LNCaP clone FGC (cell line): ENCODE measurements around the gene CMPK2.

Source experiments
- DNase-seq: peaks from one replicate; pipeline ENCODE4 v3.0.0-alpha.2; 2011; ENCODE audit warnings: low read depth
- H3K4me3 ChIP-seq: 2 replicates; pipeline ENCODE4 v1.5.1; 2011; ENCODE audit warnings: mild to moderate bottlenecking, low read depth, low read length, control low read depth
- TF ChIP-seq, protein P1 (sequence below): IDR thresholded peaks from 2 replicates; pipeline ENCODE4 v1.5.1; 2012; ENCODE audit warnings: mild to moderate bottlenecking; ENCODE audit not compliant: control insufficient read depth, insufficient read depth; ENCODE audit errors: extremely low read depth

Gene CMPK2

DNA sequence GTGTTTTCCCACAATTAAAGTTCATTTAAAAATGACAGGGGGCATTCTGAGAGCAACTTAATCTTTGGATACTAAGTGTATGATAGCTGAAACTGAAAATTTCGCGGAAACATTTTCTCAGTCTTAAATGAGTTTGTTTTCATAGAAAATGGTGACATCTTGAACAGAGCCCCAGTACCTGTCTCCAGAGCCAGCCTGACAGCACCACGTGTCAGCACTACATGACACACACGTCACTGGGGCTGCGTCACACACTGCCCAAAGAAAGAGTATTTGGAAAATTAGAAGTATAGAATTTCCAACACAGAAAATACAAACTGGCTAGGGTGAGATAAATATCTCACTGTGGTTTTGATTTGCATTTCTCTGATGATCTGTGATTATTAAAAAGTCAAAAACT, 50.8 kb downstream of the CMPK2 start:
- TF ChIP-seq, protein P1, sequence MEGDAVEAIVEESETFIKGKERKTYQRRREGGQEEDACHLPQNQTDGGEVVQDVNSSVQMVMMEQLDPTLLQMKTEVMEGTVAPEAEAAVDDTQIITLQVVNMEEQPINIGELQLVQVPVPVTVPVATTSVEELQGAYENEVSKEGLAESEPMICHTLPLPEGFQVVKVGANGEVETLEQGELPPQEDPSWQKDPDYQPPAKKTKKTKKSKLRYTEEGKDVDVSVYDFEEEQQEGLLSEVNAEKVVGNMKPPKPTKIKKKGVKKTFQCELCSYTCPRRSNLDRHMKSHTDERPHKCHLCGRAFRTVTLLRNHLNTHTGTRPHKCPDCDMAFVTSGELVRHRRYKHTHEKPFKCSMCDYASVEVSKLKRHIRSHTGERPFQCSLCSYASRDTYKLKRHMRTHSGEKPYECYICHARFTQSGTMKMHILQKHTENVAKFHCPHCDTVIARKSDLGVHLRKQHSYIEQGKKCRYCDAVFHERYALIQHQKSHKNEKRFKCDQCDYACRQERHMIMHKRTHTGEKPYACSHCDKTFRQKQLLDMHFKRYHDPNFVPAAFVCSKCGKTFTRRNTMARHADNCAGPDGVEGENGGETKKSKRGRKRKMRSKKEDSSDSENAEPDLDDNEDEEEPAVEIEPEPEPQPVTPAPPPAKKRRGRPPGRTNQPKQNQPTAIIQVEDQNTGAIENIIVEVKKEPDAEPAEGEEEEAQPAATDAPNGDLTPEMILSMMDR, result no peak
- H3K4me3 ChIP-seq, result no peak overlapping the region
- no peak for DNase-seq

DNA sequence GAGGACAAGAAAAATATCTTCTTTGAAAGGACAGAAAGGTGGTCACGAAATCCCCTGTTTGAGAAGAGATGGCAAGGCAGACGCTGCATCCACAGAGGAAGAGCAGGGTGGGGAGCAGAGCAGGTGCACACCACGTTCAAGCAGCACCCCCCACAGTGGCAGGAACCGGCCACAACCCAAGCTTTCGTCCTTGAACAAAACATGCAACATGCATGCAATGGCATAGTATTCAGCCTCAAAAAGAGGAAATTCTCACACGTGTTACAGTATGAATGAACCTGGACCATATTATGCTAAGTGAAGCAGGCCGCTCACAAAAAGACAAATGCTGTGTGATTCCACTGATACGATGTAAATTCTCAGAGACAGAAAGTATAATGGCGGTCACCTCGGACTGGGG, 51.4 kb downstream of the CMPK2 start:
- DNase-seq, result no peak
- no peak overlapping the region for H3K4me3 ChIP-seq
- TF ChIP-seq, protein P1, result no peak

DNA sequence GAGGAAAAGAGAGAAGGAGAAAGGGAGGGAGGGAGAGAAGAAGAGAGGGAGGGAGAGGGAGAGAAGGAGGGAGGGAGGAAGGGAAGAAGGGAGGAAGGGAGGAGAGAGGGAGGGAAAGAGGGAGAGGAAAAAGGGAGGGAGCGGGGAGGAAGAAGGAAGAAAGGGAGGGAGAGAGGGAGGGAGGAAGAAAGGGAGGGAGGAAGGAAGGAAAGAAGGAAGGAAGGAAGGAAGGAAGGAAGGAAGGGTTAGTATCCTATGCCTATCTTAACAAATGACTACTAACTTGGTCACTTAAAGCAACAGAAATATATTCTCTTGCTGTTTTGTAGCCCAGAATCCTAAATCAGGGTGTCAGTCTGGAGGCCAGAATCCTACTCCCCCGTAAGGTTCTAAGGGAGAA, 52.1 kb downstream of the CMPK2 start:
- TF ChIP-seq, protein P1, result no peak
- H3K4me3 ChIP-seq, result no peak overlapping the region
- no peak for DNase-seq

DNA sequence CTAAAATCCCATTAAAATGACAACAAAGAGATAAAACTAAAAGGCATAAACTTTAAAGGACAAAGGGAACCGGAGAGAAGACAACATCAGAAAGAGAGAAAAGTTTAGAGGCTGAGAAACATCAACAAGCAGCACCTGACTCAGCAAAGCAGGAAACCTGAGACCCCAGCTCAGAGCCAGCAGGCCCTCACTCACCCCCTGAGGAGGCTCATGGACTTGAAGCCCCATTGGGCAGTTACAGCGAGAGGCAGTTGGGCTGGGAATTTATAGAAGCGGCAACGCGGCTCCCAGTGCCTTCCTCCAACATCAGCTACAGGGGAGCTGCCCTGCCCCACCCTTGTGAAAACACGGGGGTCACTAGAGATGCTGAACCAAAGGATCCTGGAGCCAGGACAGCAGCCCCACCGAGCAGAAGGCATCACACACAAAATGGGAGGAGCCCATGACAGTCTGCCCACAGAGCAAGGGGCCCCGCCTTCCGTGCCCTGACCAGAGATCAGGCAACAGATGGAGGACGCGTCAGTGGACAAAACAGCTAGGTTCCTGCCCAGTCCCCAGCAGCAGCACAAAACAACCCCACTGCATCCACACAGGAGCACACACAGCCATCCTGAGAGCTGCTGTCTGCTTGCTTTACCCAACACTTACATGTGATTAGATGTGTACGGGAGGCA, 52.7 kb downstream of the CMPK2 start:
- no peak for DNase-seq
- TF ChIP-seq, protein P1, result no peak
- H3K4me3 ChIP-seq, result no peak overlapping the region

DNA sequence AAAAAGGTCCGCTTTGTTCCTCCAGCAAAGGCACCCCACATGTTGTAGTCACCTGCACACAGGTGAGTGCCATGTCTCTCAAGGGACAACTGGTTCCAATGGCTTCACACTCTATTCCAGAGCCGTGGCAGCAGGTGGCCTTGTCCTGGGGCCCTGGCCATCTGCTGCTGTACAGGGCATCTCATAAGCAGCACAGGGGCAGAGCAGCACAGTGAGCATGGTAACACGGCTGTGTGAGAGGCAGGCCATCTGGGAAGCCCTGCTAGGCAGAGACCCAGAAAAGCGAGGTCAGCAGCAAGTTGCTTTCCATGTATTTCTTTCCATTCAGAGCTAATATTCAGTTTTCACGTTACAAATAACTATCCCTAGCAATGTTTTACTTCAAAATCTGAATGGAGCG, 54.7 kb downstream of the CMPK2 start:
- no peak overlapping the region for H3K4me3 ChIP-seq
- TF ChIP-seq, protein P1, result no peak
- DNase-seq, result no peak

GRCh38 chr2:6808426-6808825, 57.3 kb downstream of the CMPK2 start:
- no peak overlapping the region for H3K4me3 ChIP-seq
- DNase-seq, result no peak
- TF ChIP-seq, protein P1, result no peak

GRCh38 chr2:6806604-6807003, 59.1 kb downstream of the CMPK2 start:
- TF ChIP-seq, protein P1, result no peak
- no peak for DNase-seq

More at GRCh38 chr2:6806604-6807003, 59.1 kb downstream of the CMPK2 start:
- H3K4me3 ChIP-seq, result no peak overlapping the region
